DND-41 (cell line): ENCODE results near the gene TBC1D8.

Experiments used
- ATAC-seq: fragments of 200-7000 bp; cut with Tn5 transposase; 3 replicates; pipeline ENCODE4 v1.9.1; 2021; ENCODE audit warnings: low read depth; ENCODE audit not compliant: insufficient read depth
- DNase-seq: peaks from one replicate; pipeline ENCODE4 v3.0.0-alpha.2; 2020
- H2AFZ ChIP-seq: 2 replicates; pipeline ENCODE4 v1.6.0; 2012; ENCODE audit warnings: low read depth, low read length
- H3K27ac ChIP-seq: 2 replicates; pipeline ENCODE4 v1.5.1; 2012; ENCODE audit warnings: low read length, inconsistent platforms
- H3K27me3 ChIP-seq: fragments of 200-600 bp; sonication (generic); 2 replicates; pipeline ENCODE4 v1.6.0; 2012; ENCODE audit warnings: low read length, mild to moderate bottlenecking, inconsistent platforms; ENCODE audit not compliant: insufficient read depth, poor library complexity
- H3K36me3 ChIP-seq: 2 replicates; pipeline ENCODE4 v1.5.1; 2012; ENCODE audit warnings: low read length, inconsistent platforms; ENCODE audit not compliant: insufficient read depth
- H3K4me1 ChIP-seq: 2 replicates; pipeline ENCODE4 v1.5.1; 2012; ENCODE audit warnings: mild to moderate bottlenecking, low read length; ENCODE audit not compliant: insufficient read depth
- H3K4me2 ChIP-seq: 2 replicates; pipeline ENCODE4 v1.6.0; 2012; ENCODE audit warnings: mild to moderate bottlenecking, moderate library complexity, low read length, inconsistent platforms; ENCODE audit not compliant: insufficient read depth
- H3K4me3 ChIP-seq, 2 experiments: fragments of 200-600 bp in 1 of 2; shearing (Covaris generic) in 1 of 2; 2 replicates each; pipeline ENCODE4 v1.5.1; 2012 to 2016; ENCODE audit warnings: inconsistent platforms in 2 of 2, low read length in 2 of 2, mild to moderate bottlenecking in 2 of 2, low read depth in 1 of 2, moderate library complexity in 1 of 2
- H3K79me2 ChIP-seq: 2 replicates; pipeline ENCODE4 v1.6.0; 2012; ENCODE audit warnings: low read length, inconsistent platforms; ENCODE audit not compliant: insufficient read depth
- H3K9ac ChIP-seq: 2 replicates; pipeline ENCODE4 v1.6.0; 2012; ENCODE audit warnings: low read depth, mild to moderate bottlenecking, inconsistent platforms, low read length, moderate library complexity
- H3K9me3 ChIP-seq: 2 replicates; pipeline ENCODE4 v1.5.1; 2012; ENCODE audit warnings: low read length, moderate library complexity, mild to moderate bottlenecking, inconsistent platforms; ENCODE audit not compliant: insufficient read depth, severe bottlenecking
- H4K20me1 ChIP-seq: 2 replicates; pipeline ENCODE4 v1.6.0; 2012; ENCODE audit warnings: low read length; ENCODE audit not compliant: insufficient read depth
- EZH2 ChIP-seq: IDR thresholded peaks from 3 replicates; pipeline ENCODE4 v1.6.1; 2012; ENCODE audit warnings: borderline replicate concordance, low read depth, mild to moderate bottlenecking, moderate library complexity, low read length, inconsistent platforms; ENCODE audit not compliant: severe bottlenecking
- TF ChIP-seq, protein P1 (sequence below): IDR thresholded peaks from 2 replicates; pipeline ENCODE4 v1.5.1; 2012; ENCODE audit warnings: borderline replicate concordance, low read length, moderate library complexity, mild to moderate bottlenecking; ENCODE audit not compliant: poor library complexity, severe bottlenecking; ENCODE audit errors: extremely low read depth

TBC1D8 gene

GRCh38 chr2:101113441-101114267, 37.5 kb downstream of the TBC1D8 start:
- H3K9me3 ChIP-seq: no peaks in the 10 kb centered on the region
- no peaks in the 10 kb centered on the region for H4K20me1 ChIP-seq
- H3K9ac ChIP-seq: peak overlapping the region; percentile 25; the same call in 1 of the 2 replicates
- no peak for TF ChIP-seq EZH2
- TF ChIP-seq, protein P1, sequence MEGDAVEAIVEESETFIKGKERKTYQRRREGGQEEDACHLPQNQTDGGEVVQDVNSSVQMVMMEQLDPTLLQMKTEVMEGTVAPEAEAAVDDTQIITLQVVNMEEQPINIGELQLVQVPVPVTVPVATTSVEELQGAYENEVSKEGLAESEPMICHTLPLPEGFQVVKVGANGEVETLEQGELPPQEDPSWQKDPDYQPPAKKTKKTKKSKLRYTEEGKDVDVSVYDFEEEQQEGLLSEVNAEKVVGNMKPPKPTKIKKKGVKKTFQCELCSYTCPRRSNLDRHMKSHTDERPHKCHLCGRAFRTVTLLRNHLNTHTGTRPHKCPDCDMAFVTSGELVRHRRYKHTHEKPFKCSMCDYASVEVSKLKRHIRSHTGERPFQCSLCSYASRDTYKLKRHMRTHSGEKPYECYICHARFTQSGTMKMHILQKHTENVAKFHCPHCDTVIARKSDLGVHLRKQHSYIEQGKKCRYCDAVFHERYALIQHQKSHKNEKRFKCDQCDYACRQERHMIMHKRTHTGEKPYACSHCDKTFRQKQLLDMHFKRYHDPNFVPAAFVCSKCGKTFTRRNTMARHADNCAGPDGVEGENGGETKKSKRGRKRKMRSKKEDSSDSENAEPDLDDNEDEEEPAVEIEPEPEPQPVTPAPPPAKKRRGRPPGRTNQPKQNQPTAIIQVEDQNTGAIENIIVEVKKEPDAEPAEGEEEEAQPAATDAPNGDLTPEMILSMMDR: no peak
- peak overlapping the region; percentile 71 for H3K27ac ChIP-seq
- peaks cover 29% of the 10 kb centered on the region for H3K79me2 ChIP-seq
- ATAC-seq (peak; percentile 66), DNase-seq (peak; percentile 26)
- H3K4me3 ChIP-seq: no peak overlapping the region
- H3K27me3 ChIP-seq: no peaks in the 10 kb centered on the region
- H3K4me1 ChIP-seq: peaks cover 70% of the 10 kb centered on the region
- H2AFZ ChIP-seq: no peak overlapping the region
- no peaks in the 10 kb centered on the region for H3K36me3 ChIP-seq
- peak overlapping the region; percentile 35 for H3K4me2 ChIP-seq

- Histone ChIP-seq H3K4me3 (no peak overlapping the region), H3K4me1 (peaks cover 74% of the 10 kb centered on the region), H3K36me3 (no peaks in the 10 kb centered on the region), H3K9me3 (no peaks in the 10 kb centered on the region), H3K79me2 (peaks cover 34% of the 10 kb centered on the region), H3K4me2 (peak overlapping the region; percentile 35; the same call in 1 of the 2 replicates), H3K27me3 (no peaks in the 10 kb centered on the region), H4K20me1 (no peaks in the 10 kb centered on the region), H3K9ac (peak overlapping the region; percentile 25; the same call in 1 of the 2 replicates), H2AFZ (no peak overlapping the region), H3K27ac (peak overlapping the region; percentile 71)
- DNase-seq (no peak), ATAC-seq (no peak)
- TF ChIP-seq, protein P1: no peak
- TF ChIP-seq EZH2: no peak
Measured at GRCh38 chr2:101112772-101113157, 38.4 kb downstream of the TBC1D8 start.

DNA sequence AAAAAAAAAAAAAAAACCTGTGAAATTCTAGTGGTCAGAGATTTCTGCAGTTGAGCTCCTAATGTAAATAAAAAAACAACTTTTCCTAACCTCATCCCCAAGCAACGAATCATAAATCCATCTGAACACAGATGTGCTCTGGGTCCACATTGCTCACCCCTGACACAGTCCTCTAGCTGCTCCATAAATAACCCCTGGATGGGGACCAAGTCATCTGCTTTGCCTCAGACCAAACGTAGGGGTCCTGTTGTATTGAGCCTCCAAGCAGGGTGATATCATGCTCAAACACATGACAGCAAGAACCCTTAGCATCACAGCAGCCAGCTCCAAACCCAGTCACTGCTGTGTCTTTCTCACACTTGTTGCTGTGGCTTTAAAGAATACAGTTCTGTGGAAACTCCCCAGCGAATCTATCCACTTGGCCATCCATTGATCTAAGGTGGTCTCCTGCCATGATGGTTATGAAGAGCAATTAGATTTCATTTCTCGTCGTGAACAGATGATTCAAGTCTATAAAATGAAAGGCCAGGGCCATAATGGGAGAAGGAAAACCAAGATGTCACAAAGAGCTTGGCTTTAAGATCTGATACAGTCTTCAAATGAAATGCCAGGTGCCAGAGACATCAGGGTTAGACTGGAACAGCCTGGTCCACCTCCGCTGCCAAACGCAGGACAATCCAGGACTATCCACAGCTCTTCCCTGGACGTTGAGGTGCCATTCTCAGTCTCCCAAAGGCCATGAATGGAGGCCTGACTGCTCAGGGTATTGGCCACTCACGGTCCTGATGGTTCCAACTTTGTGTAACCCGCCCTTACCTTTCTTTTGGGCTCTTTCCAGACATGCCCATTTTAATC, 39.0 kb downstream of the TBC1D8 start:
- H3K9ac ChIP-seq: no peak overlapping the region
- ATAC-seq (no peak), DNase-seq (no peak)
- TF ChIP-seq, protein P1: no peak
- TF ChIP-seq EZH2: no peak
- H3K27ac ChIP-seq: peak overlapping the region; percentile 71
- H3K4me3 ChIP-seq: no peak overlapping the region
- H3K4me2 ChIP-seq: peak overlapping the region; percentile 35; the same call in 1 of the 2 replicates
- H3K27me3 ChIP-seq: no peaks in the 10 kb centered on the region
- H3K9me3 ChIP-seq: no peaks in the 10 kb centered on the region
- peaks cover 74% of the 10 kb centered on the region for H3K4me1 ChIP-seq
- H3K79me2 ChIP-seq: peaks cover 34% of the 10 kb centered on the region
- no peaks in the 10 kb centered on the region for H4K20me1 ChIP-seq
- no peaks in the 10 kb centered on the region for H3K36me3 ChIP-seq
- no peak overlapping the region for H2AFZ ChIP-seq
